OCI-LY1 (cell line): ENCODE results near the gene MLLT1.

Experiments used
- H2AFZ ChIP-seq: fragments of 200-600 bp; sonication (generic), shearing (Covaris generic); 2 replicates; pipeline ENCODE4 v1.6.0; 2014; ENCODE audit warnings: antibody characterized with exemption, mild to moderate bottlenecking, low read length
- H3F3A ChIP-seq: fragments of 200-600 bp; sonication (generic), shearing (Covaris generic); 2 replicates; pipeline ENCODE4 v1.6.0; 2014; ENCODE audit warnings: mild to moderate bottlenecking, antibody characterized with exemption, low read length, moderate library complexity; ENCODE audit not compliant: insufficient read depth
- H3K27ac ChIP-seq: fragments of 200-600 bp; sonication (generic); 2 replicates; pipeline ENCODE4 v1.5.1; 2014; ENCODE audit warnings: low read length, mixed run types, mild to moderate bottlenecking, low read depth; ENCODE audit not compliant: poor library complexity, severe bottlenecking
- H3K27me3 ChIP-seq: fragments of 200-600 bp; sonication (generic); 2 replicates; pipeline ENCODE4 v1.6.0; 2014; ENCODE audit warnings: antibody characterized with exemption, mild to moderate bottlenecking, low read length, moderate library complexity; ENCODE audit not compliant: insufficient read depth
- H3K36me3 ChIP-seq: fragments of 200-600 bp; sonication (generic); 2 replicates; pipeline ENCODE4 v1.6.1; 2014; ENCODE audit warnings: mild to moderate bottlenecking, antibody characterized with exemption, low read length, moderate library complexity, mixed read lengths; ENCODE audit not compliant: insufficient read depth
- H3K4me1 ChIP-seq: fragments of 200-600 bp; sonication (generic); 2 replicates; pipeline ENCODE4 v1.5.1; 2014; ENCODE audit warnings: mild to moderate bottlenecking, low read length, moderate library complexity; ENCODE audit not compliant: insufficient read depth, severe bottlenecking
- H3K4me2 ChIP-seq: fragments of 200-600 bp; sonication (generic), shearing (Covaris generic); 2 replicates; pipeline ENCODE4 v1.6.1; 2014; ENCODE audit warnings: low read length
- H3K4me3 ChIP-seq: fragments of 200-600 bp; sonication (generic); 2 replicates; pipeline ENCODE4 v1.5.1; 2014; ENCODE audit warnings: low read length, low read depth, mild to moderate bottlenecking, mixed read lengths; ENCODE audit not compliant: poor library complexity, severe bottlenecking
- H3K79me2 ChIP-seq: fragments of 200-600 bp; shearing (Covaris generic); 2 replicates; pipeline ENCODE4 v1.6.1; 2016; ENCODE audit warnings: mixed run types, low read length, mixed read lengths; ENCODE audit not compliant: insufficient read depth
- H3K9ac ChIP-seq: fragments of 200-600 bp; sonication (generic), shearing (Covaris generic); 2 replicates; pipeline ENCODE4 v1.6.1; 2014; ENCODE audit warnings: mild to moderate bottlenecking, low read length, mixed read lengths
- H3K9me2 ChIP-seq: fragments of 200-600 bp; sonication (generic), shearing (Covaris generic); 2 replicates; pipeline ENCODE4 v1.6.1; 2014; ENCODE audit warnings: low read depth, mild to moderate bottlenecking, low read length, mixed read lengths
- H3K9me3 ChIP-seq: fragments of 200-600 bp; shearing (Covaris generic); 2 replicates; pipeline ENCODE4 v1.6.1; 2014; ENCODE audit warnings: low read length, mixed read lengths
- H4K20me1 ChIP-seq: fragments of 200-600 bp; sonication (generic), shearing (Covaris generic); 2 replicates; pipeline ENCODE4 v1.6.0; 2016; ENCODE audit warnings: mild to moderate bottlenecking, low read length; ENCODE audit not compliant: insufficient read depth
- EZH2 ChIP-seq: fragments of 200-600 bp; sonication (generic), shearing (Covaris generic); IDR thresholded peaks from 2 replicates; pipeline ENCODE4 v1.8.0; 2017; ENCODE audit warnings: borderline replicate concordance, mixed run types, mild to moderate bottlenecking, antibody characterized with exemption, low read length, moderate library complexity, mixed read lengths
- TF ChIP-seq, protein P1 (sequence below): fragments of 200-600 bp; sonication (generic), shearing (Covaris generic); IDR thresholded peaks from 2 replicates; pipeline ENCODE4 v1.5.1; 2017; ENCODE audit warnings: mild to moderate bottlenecking, antibody characterized with exemption, low read length, moderate library complexity, mixed read lengths

MLLT1 gene

DNA sequence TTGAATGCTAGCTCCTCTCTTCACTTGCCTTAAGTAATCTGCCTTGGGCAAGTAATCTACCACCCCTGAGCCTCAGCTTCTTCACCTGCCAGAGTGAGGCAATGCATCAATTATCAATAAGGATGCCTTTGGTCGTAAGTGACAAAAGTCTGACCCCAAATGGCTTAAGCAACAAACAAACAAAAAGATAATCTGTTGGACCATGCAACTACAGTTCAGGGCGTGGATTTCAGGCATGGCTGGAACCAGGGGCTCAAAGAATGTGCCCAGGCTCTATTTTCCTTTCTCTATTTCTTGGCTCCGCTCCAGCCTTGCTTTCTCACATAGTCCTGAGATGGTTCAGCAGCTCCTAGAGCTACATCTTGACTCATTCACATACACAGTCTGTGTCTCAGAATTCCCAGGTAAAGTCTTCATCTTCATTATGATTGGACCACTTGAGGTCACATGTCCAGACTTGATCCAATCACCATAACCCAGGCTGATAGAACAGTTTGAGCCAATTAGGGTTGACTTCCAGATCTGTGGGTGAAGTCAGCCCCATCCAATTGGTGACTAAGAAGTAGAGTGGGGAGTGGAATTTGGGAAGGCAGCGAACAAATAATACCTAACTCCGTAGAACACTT, 114.8 kb downstream of the MLLT1 start:
- Histone ChIP-seq H3K4me2 (no peak overlapping the region), H3F3A (no peaks in the 10 kb centered on the region), H4K20me1 (no peaks in the 10 kb centered on the region), H3K79me2 (no peaks in the 10 kb centered on the region), H3K27me3 (no peaks in the 10 kb centered on the region), H3K9ac (no peak overlapping the region), H3K36me3 (no peaks in the 10 kb centered on the region), H3K9me3 (no peaks in the 10 kb centered on the region), H3K9me2 (no peaks in the 10 kb centered on the region), H3K4me1 (no peaks in the 10 kb centered on the region), H3K27ac (no peak overlapping the region), H3K4me3 (no peak overlapping the region), H2AFZ (no peak overlapping the region)
- TF ChIP-seq, protein P1, sequence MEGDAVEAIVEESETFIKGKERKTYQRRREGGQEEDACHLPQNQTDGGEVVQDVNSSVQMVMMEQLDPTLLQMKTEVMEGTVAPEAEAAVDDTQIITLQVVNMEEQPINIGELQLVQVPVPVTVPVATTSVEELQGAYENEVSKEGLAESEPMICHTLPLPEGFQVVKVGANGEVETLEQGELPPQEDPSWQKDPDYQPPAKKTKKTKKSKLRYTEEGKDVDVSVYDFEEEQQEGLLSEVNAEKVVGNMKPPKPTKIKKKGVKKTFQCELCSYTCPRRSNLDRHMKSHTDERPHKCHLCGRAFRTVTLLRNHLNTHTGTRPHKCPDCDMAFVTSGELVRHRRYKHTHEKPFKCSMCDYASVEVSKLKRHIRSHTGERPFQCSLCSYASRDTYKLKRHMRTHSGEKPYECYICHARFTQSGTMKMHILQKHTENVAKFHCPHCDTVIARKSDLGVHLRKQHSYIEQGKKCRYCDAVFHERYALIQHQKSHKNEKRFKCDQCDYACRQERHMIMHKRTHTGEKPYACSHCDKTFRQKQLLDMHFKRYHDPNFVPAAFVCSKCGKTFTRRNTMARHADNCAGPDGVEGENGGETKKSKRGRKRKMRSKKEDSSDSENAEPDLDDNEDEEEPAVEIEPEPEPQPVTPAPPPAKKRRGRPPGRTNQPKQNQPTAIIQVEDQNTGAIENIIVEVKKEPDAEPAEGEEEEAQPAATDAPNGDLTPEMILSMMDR = no peak
- TF ChIP-seq EZH2 = no peak

DNA sequence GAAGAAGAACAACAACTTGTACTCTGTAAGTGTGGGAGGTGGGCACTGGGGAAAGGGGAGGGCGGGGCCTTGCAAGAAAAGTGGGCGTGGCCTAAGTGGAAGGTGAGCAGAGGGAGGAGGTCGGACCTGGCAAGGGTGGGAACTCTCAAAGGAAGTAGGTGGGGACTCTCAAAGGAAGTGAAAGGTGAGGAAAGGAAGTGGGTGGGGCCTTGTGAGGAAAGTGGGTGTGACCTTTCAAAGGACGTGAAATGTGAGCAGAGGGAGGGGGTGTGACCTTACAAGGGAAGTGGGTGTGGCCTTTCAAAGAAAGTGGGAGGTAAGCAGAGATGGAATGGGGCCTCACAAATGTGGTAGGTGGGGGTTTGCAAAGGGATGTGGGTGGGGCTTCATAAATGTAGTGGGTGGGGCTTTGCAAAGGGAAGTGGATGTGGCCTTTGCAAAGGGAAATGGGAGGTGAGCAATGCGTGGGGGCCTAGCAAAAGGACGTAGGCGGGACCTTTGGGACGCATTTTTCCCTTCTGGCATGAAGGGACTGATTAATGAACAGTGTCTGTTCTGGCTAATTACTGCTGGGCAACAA, 118.4 kb downstream of the MLLT1 start:
- no peaks in the 10 kb centered on the region for H3K9me3 ChIP-seq
- TF ChIP-seq, protein P1 = no peak
- no peak overlapping the region for H3K4me2 ChIP-seq
- no peaks in the 10 kb centered on the region for H3K36me3 ChIP-seq
- H3K79me2 ChIP-seq = no peaks in the 10 kb centered on the region
- H3K27me3 ChIP-seq = no peaks in the 10 kb centered on the region
- H3K9me2 ChIP-seq = no peaks in the 10 kb centered on the region
- H4K20me1 ChIP-seq = no peaks in the 10 kb centered on the region
- no peak overlapping the region for H2AFZ ChIP-seq
- no peak overlapping the region for H3K9ac ChIP-seq
- no peak overlapping the region for H3K4me3 ChIP-seq
- no peaks in the 10 kb centered on the region for H3K4me1 ChIP-seq
- H3F3A ChIP-seq = no peaks in the 10 kb centered on the region
- H3K27ac ChIP-seq = no peak overlapping the region
